ENCODE measurements around the gene PROS1.
"Not testable (repeated sequence)": the region's sequence is repeated elsewhere in the genome, so short reads cannot be mapped to it uniquely, and the experiment has no call there.

DNA sequence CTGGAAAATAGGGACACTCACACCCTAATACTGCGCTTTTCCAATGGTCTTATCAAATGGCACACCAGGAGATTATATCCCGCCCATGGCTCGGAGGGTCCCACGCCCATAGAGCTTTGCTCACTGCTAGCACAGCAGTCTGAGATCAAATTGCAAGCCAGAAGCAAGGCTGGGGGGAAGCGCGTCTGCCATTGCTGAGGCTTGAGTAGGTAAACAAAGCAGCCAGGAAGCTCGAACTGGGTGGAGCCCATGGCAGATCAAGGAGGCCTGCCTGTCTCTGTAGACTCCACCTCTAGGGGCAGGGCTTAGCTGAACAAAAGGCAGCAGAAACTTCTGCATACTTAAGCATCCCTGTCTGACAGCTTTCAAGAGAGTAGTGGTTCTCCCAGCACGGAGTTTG is 23.7 kb downstream of the PROS1 start:
- TF ChIP-seq, protein P1, sequence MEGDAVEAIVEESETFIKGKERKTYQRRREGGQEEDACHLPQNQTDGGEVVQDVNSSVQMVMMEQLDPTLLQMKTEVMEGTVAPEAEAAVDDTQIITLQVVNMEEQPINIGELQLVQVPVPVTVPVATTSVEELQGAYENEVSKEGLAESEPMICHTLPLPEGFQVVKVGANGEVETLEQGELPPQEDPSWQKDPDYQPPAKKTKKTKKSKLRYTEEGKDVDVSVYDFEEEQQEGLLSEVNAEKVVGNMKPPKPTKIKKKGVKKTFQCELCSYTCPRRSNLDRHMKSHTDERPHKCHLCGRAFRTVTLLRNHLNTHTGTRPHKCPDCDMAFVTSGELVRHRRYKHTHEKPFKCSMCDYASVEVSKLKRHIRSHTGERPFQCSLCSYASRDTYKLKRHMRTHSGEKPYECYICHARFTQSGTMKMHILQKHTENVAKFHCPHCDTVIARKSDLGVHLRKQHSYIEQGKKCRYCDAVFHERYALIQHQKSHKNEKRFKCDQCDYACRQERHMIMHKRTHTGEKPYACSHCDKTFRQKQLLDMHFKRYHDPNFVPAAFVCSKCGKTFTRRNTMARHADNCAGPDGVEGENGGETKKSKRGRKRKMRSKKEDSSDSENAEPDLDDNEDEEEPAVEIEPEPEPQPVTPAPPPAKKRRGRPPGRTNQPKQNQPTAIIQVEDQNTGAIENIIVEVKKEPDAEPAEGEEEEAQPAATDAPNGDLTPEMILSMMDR (IDR thresholded peaks at IDR 0.05; ENCODE audit: low read depth, low read length) = not testable (repeated sequence)
- TF ChIP-seq, protein P2, sequence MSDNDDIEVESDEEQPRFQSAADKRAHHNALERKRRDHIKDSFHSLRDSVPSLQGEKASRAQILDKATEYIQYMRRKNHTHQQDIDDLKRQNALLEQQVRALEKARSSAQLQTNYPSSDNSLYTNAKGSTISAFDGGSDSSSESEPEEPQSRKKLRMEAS (IDR thresholded peaks at IDR 0.05; ENCODE audit: low read depth, low read length) = not testable (repeated sequence)
- not testable (repeated sequence) for TF ChIP-seq POLR2A (IDR thresholded peaks at IDR 0.05; ENCODE audit: extremely low read depth, insufficient read length); MYC (IDR thresholded peaks at IDR 0.05; ENCODE audit: low read depth, low read length)

All from NB4 (cell line).